ENCODE measurements around the gene MAD1L1. TPM values are rescaled to one million over a fixed set of nuclear protein-coding genes. Genes with fewer than 3 reads are reported as not detected.
"Not testable (repeated sequence)": the region's sequence is repeated elsewhere in the genome, so short reads cannot be mapped to it uniquely, and the experiment has no call there.

MAD1L1 gene
- total RNA-seq, 1 experiment from 2014 or later: 38.5 TPM

- H3K9ac ChIP-seq (ENCODE audit: low read length); H3K4me2 ChIP-seq (ENCODE audit: low read length); H3K9me3 ChIP-seq (ENCODE audit: control insufficient read depth in 1 of 2, insufficient read depth in 1 of 2, low read depth in 1 of 2, low read length in 2 of 2); RAD21 ChIA-PET (ENCODE audit: low non-redundant PET in 1 of 2, low total read pairs in 2 of 2, uncharacterized antibody in 2 of 2, unreplicated experiment in 2 of 2); H3K79me2 ChIP-seq (ENCODE audit: insufficient read depth, low read length); H2AFZ ChIP-seq (ENCODE audit: low read depth, low read length, poor library complexity, severe bottlenecking); H3K4me3 ChIP-seq (replicated peaks in 1 of 2; ENCODE audit: low read depth in 1 of 2, low read length in 2 of 2); H3K36me3 ChIP-seq (ENCODE audit: control insufficient read depth in 1 of 2, insufficient read depth in 2 of 2, low read length in 2 of 2); DNase-seq (ENCODE audit: low read depth, low spot score); H4K20me1 ChIP-seq (ENCODE audit: insufficient read depth); H3K9me2 ChIP-seq (ENCODE audit: insufficient read depth); CTCF ChIA-PET; H3K27ac ChIP-seq (ENCODE audit: low read depth, low read length); H3K4me1 ChIP-seq (ENCODE audit: control insufficient read depth in 1 of 2, insufficient read depth in 2 of 2, low read length in 2 of 2); BruUV-seq (replicated peaks); intact Hi-C loops (cut with micrococcal nuclease); ATAC-seq; POLR2A ChIA-PET; H3K27me3 ChIP-seq (ENCODE audit: insufficient read depth, low read length): not testable (repeated sequence)
These were observed 371.6 kb downstream of the MAD1L1 start for GRCh38 chr7:1860881-1861798.

GRCh38 chr7:1859266-1860035, 373.3 kb downstream of the MAD1L1 start:
- TF ChIP-seq ZBTB33 (IDR thresholded peaks at IDR 0.05; ENCODE audit: extremely low read depth, insufficient replicate concordance, low read length): no peak
- TF ChIP-seq FOSL1 (IDR thresholded peaks at IDR 0.05; ENCODE audit: low read depth): no peak
- no peak for TF ChIP-seq RAD21 (IDR thresholded peaks at IDR 0.05; ENCODE audit: low read depth)
- no peak for TF ChIP-seq EZH2phosphoT487 (IDR thresholded peaks at IDR 0.05; ENCODE audit: borderline replicate concordance)
- TF ChIP-seq POLR2AphosphoS5 (IDR thresholded peaks at IDR 0.05; ENCODE audit: low read depth, low read length): no peak
- H3K4me3 ChIP-seq (replicated peaks in 1 of 2; ENCODE audit: low read depth in 1 of 2, low read length in 2 of 2): no peak overlapping the region
- H3K9me2 ChIP-seq (ENCODE audit: insufficient read depth): no peaks in the 10 kb centered on the region
- no peak overlapping the region for H3K27ac ChIP-seq (ENCODE audit: low read depth, low read length)
- no peak for DNase-seq (ENCODE audit: low read depth, low spot score)
- intact Hi-C loops (cut with micrococcal nuclease): no loop called here
- RAD21 ChIA-PET (ENCODE audit: low non-redundant PET in 1 of 2, low total read pairs in 2 of 2, uncharacterized antibody in 2 of 2, unreplicated experiment in 2 of 2): no interaction called here
- no peaks in the 10 kb centered on the region for H3K79me2 ChIP-seq (ENCODE audit: insufficient read depth, low read length)
- no peak for ATAC-seq
- no peak overlapping the region for H3K4me2 ChIP-seq (ENCODE audit: low read length)
- H3K36me3 ChIP-seq (ENCODE audit: control insufficient read depth in 1 of 2, insufficient read depth in 2 of 2, low read length in 2 of 2): no peaks in the 10 kb centered on the region
- POLR2A ChIA-PET: no interaction called here
- H3K9me3 ChIP-seq (ENCODE audit: control insufficient read depth in 1 of 2, insufficient read depth in 1 of 2, low read depth in 1 of 2, low read length in 2 of 2): no peaks in the 10 kb centered on the region
- BruUV-seq (replicated peaks): no TSS peak
- H3K27me3 ChIP-seq (ENCODE audit: insufficient read depth, low read length): no peaks in the 10 kb centered on the region
- H3K4me1 ChIP-seq (ENCODE audit: control insufficient read depth in 1 of 2, insufficient read depth in 2 of 2, low read length in 2 of 2): no peaks in the 10 kb centered on the region
- CTCF ChIA-PET: no interaction called here
- H2AFZ ChIP-seq (ENCODE audit: low read depth, low read length, poor library complexity, severe bottlenecking): no peak overlapping the region
- H3K9ac ChIP-seq (ENCODE audit: low read length): no peak overlapping the region
- no peaks in the 10 kb centered on the region for H4K20me1 ChIP-seq (ENCODE audit: insufficient read depth)
